Activated CD8-positive, alpha-beta memory T cell treated with anti-CD3 and anti-CD28 coated beads, Interleukin-2, amount 50 U/mL, for 48 hours (primary cell): ENCODE data around the gene NOTO.

ENCODE experiments used
- DNase-seq: peaks from one replicate; pipeline ENCODE4 v3.0.0-alpha.2; 2020

The NOTO gene

DNA sequence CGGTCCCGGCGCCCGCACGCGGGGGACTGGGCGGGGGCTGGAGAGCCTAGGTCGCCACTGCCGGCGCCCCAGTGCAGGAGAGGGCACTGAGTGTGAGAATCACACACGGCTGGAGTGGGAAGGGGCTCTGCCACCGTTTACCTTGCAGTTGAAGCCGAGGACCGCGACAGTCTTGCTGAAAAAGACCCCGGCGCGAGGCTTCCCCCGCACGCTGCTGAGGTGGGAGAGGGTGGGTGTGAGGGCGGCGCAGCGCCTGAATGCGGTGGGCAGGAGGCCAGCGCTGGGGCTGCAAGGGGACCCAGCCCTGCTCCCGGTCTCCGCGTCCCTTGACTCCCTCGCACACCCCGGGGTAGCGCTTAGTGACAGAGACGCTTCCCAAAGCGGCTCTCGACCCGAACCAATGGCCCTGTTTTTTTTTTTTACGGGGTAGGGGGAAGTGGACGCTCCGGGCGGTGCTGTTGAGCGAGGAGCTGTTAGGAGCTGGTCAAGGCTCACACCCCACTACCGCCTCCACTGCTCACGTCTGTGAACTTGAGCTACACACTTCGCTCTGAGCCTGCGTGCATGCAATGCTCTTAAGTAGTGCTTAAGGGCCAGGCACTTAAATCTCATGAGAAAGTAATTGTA is 794 bp downstream of the NOTO start:
- DNase-seq = no peak

DNA sequence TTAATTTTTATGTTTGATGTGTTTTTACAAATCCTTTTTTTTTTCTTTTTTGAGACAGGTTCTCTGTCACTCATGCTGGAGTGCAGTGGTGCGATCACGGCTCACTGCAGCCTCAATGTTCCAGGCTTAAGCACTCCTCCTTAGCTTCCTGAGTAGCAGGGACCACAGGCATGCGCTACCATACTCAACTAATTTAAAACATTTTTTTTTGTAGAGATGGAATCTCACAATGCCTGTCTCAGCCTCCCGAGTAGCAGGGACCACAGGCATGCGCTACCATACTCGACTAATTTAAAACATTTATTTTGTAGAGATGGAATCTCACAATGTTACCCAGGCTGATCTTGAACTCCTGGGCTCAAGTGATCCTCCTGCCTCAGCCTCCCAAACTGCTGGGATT is 3.2 kb downstream of the NOTO start:
- no peak for DNase-seq

DNA sequence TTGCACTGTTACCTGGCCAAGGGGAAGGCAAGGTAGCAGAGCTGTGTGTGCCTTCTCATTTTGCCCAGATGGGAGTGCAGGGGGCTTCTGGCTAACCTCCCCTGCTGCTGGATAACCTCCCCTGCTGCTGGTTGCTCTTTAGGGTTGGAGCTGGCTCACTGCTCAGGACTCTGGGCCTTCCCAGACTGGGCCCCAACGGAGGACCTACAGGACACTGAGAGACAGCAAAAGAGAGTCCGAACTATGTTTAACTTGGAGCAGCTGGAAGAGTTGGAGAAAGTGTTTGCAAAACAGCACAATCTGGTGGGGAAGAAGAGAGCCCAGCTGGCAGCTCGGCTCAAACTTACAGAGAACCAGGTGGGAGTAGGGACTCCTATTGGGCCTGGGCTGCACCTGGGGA is 5.9 kb downstream of the NOTO start:
- no peak for DNase-seq

DNA sequence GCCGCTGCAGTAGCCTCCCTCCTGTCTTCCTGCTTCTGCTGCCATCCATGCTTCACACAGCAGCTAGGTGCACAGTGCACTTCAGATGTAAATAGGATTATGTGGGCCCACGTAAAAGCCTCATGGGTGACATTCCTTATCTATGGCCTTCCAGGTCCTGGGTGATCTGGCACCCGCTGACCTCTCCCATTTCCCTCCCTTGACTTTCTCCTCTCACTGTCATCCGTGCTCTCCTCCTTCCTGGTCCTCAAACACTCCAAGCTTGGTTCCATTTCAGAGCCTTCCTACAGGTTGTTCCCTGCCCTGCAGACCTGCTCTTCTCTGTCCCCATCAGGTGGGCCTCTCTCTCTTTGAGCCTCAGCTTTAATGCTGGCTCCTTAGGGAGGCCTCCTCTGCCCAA is 7.6 kb downstream of the NOTO start:
- no peak for DNase-seq

DNA sequence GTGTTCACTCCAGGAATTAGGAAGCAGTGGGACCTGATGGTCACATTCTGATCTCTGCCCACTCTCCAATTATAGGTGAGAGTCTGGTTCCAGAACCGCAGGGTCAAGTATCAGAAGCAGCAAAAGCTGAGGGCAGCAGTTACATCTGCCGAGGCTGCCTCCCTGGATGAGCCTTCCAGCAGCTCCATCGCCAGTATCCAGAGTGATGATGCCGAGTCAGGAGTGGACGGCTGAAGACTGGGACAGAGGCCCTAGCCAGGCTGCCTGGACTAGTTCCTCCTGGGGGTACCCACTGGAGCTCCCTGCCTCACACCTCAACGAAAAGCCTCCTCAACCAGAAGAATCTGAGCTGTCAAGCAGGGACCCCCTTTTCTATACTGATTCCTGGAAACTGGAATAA is 8.3 kb downstream of the NOTO start:
- DNase-seq = no peak

DNA sequence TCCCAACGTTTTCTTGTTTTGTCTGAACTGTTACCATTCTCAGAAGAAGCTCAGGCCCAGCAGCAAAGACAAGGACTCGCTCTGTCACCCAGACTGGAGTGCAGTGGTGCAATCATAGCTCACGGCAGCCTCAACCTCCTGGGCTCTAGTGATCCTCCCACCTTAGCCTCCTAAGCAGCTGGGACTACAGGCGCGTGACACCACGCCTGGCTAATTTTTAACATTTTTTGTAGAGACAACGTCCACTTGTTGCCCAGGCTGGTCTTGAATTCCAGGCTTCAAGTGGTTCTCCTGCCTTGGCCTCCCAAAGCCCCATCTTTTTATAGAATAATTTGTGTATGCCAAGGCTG is 9.7 kb downstream of the NOTO start:
- DNase-seq = no peak

DNA sequence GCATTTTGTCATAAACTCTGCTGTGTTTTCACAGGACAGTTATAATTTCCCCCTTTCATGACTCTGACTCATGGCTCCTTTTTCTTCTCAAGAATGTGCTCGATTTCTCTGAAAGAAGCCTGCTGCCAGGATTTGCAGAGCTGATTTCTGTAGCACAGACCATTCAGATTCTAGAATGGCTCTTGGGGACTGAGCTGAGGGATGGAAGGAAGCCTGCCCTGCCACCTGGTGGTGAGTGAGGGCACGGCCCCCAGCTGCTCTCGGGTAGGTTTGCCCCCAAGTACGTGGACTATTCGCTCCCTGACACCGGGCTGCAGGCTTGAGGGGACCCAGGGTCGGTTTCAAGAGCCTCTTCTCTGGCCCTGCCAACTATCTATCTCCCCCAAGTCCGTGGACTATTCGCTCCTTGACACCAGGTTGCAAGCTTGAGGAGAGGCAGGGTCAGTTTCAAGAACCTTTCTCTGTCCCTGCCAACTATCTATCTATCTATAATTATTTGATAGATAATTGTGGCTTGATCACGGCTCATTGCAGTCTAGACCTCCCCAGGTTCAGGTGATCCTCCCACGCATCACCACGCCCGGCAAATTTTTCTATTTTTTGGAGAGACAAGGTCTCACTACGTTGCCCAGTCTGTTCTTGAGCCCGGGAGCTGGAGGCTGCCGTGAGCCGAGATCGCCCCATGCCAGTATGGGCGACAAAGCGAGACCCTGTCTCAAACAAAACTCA is 10.2 kb downstream of the NOTO start:
- DNase-seq = peak; percentile 88

DNA sequence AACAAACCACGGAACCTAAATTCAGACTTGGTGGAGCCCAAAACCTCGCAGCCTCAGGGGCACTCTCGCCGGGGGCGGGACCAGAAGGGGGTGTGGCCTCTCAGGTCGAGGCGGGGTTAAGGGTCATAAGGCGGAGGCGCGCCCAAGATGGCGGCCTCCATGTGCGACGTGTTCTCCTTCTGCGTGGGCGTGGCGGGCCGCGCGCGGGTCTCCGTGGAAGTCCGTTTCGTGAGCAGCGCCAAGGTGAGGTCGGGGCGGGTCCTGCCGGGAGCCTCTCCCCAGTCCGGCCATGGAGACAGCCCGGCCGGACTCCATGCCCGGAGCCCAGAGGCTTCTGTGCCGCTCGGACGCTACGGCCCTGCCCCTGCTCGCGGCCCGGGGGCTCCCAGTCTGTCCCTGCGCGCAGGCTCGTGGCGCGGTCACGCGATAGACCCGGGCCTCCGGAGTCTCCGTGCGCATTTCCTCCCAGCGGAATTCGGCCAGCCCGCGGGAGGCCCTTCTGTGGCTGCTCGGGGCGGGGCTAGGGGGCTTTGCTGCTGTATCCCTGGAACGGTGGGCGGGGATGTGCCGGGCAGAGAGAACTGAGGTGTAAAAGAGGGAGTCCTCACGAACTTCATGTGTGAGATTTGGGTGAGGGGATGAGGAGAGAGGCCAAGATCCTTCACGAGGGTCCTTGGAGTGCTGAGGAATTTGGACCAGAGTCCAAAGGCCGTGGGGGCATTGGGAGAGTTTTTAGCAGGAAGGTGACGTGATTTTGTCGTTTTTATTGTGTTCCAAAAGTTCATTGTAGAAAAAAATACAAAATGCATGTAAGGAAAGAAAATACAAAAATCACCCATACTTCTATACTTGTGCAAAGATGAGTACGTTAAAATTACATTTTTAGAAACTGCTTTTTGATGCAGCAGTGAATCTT is 12.0 kb downstream of the NOTO start, which contains the start of gene SMYD5:
SMYD5 (plus strand) TSS at position 126 of the 916 bp plus-strand sequence; CDS start at position 148, 22 bp downstream.
- peak; percentile 95 for DNase-seq

DNA sequence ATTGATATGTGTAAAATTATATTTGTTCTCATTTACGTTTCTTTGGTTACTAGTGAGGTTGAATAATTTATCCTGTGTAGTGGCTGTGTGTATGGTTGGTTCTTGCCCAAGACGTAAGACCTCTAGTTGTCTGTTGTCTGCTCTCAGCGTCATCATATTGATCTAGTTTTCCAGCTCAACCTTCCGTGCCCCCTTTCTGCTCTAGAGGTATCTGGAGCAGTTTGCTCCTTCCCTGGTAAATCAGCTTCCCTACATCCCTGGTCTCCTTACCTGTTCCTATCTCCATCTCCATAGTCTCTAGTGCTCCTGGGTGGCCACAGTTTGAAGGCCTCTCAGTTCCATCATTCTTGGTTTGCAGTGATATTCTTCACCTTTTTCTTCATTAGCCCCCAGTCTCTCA is 12.9 kb downstream of the NOTO start:
- no peak for DNase-seq

DNA sequence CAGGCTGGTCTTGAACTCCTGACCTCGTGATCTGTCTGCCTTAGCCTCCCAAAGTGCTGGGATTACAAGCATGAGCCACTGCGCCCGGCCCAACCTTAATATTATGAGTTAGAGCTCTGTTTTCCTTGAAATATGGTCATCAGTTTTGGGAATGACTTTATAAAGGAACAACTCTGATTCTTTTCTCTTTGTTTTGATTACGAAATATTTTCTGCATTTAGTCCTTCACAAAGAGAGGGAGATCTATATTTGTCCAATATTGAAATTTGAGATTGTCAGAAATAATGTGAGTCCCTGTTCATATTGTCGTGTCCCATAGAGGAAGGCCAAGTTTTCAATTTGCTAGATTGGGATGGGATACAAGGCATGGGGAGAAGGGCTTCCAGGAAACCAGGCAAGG is 14.8 kb downstream of the NOTO start:
- DNase-seq = no peak

DNA sequence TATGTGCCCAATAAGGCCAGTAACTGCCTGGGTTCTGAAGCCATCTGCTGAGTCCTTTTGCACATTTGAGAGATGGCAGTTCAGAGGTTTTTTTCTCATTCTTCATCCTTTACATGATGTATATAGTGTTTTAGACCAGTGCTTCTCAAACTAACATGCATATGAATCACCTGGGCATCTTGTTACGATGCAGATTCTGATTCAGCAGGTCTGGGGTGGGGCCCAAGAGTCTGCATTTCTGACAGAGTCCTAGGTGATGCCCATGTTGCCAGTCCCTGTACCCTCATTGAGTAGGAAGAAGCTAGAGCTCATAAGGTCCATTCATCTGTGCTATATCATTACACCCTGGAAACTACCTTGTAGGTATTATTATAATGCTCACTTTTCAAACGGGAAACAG is 15.5 kb downstream of the NOTO start:
- DNase-seq = no peak

DNA sequence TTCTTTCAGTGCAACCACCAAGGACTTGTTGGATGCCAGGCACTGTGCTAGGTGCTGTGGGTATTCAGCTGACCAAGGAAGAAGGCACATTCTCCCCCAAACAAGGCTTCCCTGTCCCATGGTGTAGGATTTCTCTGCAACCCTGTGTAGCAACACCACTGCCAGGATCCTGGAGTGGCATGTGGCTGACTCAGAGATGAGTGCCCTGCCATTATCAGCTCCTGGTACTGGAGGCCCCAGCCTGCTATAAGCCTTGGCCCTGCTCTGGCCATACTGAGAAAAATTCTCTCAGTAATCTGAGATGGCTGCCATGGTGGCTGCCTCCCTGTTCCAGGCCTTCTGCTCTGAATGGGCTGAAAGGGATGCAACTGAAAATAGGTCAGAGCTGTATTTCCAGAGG is 15.9 kb downstream of the NOTO start:
- no peak for DNase-seq

DNA sequence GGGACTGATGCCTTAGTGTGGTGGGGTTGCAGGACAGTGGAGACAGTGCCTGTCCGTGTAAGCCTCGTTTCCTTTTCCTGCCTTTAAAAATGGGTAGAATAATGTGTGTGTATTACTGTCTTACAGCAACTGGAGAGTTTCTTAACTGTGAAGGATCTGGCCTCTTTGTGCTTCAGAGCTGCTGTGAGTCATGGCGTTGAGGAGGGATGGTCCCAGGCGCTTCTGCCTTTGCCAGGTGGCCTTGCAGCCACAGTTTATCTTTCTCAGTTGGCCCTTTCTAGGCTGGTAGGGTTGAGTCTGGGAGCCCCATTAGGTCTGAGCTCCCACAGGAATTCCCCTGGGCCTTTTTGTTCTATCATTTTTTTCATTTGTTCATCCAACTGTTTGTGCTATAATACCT is 21.4 kb downstream of the NOTO start:
- no peak for DNase-seq

DNA sequence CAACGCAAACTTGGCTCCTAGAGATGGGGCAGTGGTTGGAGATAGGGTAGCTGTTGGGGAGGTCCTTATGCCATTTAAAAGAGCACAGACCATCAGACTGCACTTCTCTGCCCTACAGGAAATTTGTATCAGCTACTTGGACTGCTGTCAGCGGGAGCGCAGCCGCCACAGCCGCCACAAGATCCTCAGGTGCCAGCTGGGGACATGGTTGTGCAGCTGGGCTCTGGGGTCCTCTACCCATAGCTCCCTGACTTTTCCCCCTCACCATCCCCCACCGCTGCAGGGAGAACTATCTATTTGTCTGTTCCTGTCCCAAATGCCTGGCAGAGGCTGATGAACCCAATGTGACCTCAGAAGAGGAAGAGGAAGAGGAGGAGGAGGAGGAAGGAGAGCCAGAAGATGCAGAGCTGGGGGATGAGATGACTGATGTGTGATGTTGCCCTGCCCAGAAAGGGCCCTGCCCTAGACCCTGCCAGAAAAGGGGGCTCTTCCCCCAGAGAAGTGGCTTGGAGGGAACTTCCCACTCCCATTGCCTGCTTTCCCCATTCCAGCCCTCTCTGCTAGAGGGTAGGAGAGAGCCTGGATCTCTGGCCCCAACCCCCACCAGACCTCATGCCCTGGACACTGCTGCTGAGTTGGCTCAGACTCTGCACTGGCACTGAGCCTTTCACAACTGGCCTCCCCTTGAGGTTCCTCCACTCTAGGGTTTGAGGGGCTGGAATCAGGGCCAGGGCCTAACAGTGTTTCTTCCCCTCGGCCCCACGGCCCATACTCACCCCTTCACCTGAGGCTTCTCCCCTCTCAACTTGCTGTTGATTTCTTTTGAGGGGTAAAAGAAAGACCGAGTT is 23.4 kb downstream of the NOTO start:
- DNase-seq = no peak

DNA sequence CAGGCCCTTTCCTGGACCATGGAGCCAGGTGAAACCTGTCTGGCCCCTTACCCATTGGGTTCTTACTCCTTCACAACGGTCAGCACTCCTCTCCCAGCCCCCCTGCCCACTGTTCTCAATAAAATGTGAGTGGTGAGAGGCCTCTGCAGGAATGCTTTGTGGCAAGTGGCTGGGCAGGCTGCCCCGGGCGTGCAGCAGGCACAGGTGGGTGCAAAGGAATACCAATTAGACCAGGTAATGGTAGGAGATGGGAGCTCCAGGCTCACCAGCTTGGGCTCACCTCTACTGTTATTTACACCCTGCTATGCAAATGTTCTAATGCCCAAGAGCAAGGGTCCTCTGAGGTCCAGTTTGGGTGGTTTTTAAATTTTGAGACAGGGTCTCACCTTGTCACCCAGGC is 24.7 kb downstream of the NOTO start:
- no peak for DNase-seq

DNA sequence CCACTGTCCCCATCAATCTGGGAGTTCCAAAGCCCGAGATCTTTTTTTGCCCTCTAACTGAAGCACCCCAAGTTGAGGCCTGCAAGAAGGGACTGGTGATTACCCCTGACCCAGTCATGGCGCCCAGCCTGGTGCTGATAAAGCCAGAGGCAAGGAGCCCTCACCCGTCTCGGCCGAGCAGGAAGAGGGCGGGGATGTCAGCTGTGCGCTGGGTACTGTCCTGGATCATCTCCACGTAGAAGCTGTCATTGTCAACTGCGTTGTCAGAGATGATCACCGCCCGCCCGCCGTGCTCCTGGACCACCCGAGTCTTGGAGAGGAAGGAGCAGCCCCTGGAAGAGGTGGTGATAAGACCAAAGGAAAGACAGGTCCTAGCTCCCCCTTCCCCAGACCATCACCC is 26.3 kb downstream of the NOTO start:
- DNase-seq = no peak

DNA sequence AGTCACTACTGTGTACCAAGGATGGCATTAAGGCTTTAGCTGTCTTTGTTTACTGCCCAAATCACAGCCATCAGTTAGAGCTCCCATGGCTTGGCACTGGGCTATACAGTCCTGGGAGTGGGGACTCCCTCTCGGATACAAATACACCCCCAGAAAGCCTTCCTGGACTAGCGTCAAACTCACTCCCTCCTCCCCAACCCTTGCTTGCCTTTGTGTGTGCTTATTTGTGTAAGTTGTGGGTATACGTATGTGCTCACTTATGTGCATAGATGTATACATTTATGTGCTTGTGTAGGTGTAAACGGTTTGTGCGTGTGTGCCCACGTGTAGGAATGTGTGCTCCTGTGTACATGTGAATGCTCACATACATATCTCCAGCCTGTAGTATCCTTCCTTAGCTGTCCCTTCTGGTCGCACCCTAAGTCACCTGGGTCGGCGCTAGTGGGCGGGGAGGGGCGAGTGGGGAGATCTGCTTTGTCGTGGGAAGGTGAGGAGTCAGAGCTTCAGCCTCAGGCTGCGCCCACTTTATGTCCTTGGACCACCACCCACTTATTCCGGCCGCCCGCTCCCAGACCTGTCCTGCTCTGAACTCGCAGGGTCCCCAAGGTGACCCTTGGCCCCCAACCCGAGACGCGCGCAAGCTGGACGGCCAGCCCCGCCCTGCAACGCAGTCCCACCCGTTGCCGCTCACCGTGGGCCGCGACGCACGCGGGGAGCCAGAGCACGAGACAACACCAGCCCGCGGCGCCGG is 30.2 kb downstream of the NOTO start:
- no peak for DNase-seq

DNA sequence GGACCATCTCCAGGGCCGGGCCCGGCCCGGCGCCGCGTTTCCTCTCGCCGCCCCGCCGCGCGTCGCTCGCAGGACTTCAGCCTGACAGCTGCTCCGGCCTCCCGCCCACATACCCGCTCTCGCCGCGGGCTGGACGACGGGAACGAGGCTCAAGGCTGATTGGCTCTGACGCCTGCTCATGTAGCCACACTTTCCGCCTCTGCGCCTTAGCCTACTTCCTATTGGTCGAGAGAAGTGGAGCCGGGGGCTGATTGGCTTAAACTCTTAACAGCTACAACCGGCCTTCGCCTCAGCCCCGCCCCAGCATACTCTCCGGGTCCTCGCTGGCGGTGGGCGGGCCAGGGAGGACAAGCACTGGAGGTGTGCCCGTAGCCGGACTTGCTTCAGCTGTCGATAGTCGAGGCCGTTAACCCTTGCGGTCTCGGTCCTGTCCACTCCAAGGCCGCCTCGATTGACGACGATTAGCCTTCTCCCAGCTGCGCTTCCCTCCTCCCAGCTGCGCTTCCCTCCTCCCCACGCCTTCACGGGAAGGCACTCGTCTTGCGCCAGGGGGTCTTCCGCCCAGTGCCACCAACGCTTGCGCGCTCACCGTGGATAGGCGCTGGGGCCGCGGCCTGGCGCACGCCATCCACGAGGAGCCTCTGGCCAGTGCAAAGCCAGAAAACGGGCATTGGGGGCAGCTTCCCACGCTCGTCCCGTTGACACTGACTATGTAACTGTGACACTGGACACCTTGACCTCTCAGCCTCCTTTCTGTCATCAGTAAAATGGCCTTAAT is 31.0 kb downstream of the NOTO start, which contains the start of gene PRADC1:
PRADC1 (minus strand) TSS at position 86 of the 778 bp plus-strand sequence; CDS start at position 7, 79 bp downstream.
- peak; percentile 93 for DNase-seq

DNA sequence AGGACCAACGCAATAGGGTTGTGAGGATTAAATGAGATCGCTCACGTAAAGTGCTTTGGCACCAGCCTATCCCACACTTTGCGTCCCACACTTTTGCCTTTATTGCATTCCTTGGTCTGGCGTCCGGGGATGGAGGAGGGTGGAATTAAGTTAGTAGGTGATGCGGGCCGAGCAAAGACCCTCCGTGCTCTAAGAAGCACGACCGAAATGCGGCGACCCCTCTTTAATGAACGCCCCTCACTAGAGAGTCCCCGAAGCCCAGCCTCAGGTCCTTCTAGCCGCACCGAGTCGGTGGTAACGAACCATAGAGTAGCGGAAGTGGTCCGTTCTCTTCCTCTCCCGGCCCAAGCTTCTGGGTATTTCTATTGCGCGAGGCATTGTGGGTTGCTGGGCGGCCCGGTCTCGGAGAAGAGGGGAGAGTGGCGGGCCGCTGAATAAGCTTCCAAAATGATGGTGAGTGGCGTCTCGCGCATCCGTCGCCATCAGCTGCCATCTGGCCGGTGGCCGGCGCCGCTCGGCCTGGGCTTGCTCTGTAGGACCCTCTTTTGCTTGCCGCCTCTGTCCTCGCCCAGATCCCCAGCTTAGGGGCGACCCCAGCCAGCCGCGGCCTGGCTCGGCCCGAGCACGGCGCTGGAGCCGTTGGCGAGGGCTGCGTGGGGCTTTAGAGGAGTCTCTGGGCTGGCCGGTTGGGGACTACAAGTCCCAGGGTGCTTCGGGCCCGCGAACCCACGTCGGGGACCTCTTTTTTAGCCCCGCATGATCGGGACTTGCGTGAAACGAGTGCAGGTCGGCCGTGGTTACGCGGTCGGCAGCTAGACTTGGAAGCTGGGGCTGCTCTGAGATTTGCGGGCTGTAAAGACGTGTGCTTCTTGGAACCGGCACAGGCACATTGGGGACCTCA is 31.8 kb downstream of the NOTO start, which contains the start of gene CCT7:
CCT7 (plus strand) TSS at position 377 of the 901 bp plus-strand sequence; CDS start at position 448, 71 bp downstream.
- DNase-seq = peak; percentile 89
